Heart left ventricle (tissue), 16 donors: ENCODE measurements around the gene LRRC14B. TPM values are rescaled to one million over a fixed set of nuclear protein-coding genes. Genes with fewer than 3 reads are reported as not detected.

ENCODE experiments used
- ATAC-seq, 4 donors: fragments of 200-7000 bp; cut with Tn5 transposase; one replicate each; pipeline ENCODE4 v1.9.1; 2020 to 2022; ENCODE audit warnings: moderate library complexity in 4 of 4, mild to moderate bottlenecking in 3 of 4, moderate number of reproducible peaks in 1 of 4
- DNase-seq, 5 donors: peaks; one replicate each; pipeline ENCODE4 v3.0.0-alpha.2; 2020
- H3K27ac ChIP-seq, 12 donors: fragments of 200-600 bp; sonication (generic) in 4 of 12; one replicate each; pipeline versions ENCODE4 v1.5.0 to v1.8.0; 2016 to 2022; ENCODE audit warnings: mild to moderate bottlenecking in 2 of 12
- H3K27me3 ChIP-seq, 9 donors: fragments of 200-600 bp; sonication (generic) in 2 of 9; one replicate each; pipeline versions ENCODE4 v1.5.1 to v1.8.0; 2016 to 2022; ENCODE audit warnings: mild to moderate bottlenecking in 3 of 9
- H3K36me3 ChIP-seq, 9 donors: fragments of 200-600 bp; sonication (generic) in 2 of 9; one replicate each; pipeline versions ENCODE4 v1.5.0 to v1.8.0; 2018 to 2022; ENCODE audit warnings: mild to moderate bottlenecking in 2 of 9
- H3K4me1 ChIP-seq, 12 donors: fragments of 200-600 bp; sonication (generic) in 4 of 12; one replicate each; pipeline versions ENCODE4 v1.5.0 to v1.8.0; 2016 to 2022; ENCODE audit warnings: mild to moderate bottlenecking in 3 of 12
- H3K4me3 ChIP-seq, 12 donors: fragments of 200-600 bp; sonication (generic) in 4 of 12; one replicate each; pipeline versions ENCODE4 v1.5.0 to v1.8.0; 2017 to 2022; ENCODE audit warnings: mild to moderate bottlenecking in 9 of 12, moderate library complexity in 4 of 12
- H3K9me3 ChIP-seq, 12 donors: fragments of 200-600 bp; sonication (generic) in 4 of 12; one replicate each; pipeline versions ENCODE4 v1.5.0 to v1.8.0; 2016 to 2022; ENCODE audit warnings: mild to moderate bottlenecking in 1 of 12
- POLR2A ChIP-seq, 2 donors: fragments of 450-650 bp; IDR thresholded peaks; one replicate each; pipeline ENCODE4 v1.6.1; 2017; ENCODE audit warnings: antibody characterized with exemption in 2 of 2, mild to moderate bottlenecking in 2 of 2, moderate library complexity in 2 of 2
- WGBS, 4 donors: extraction: QIAGEN DNeasy Blood & Tissue Kit in 2 of 4; methylation state at CpG; one replicate each; pipeline versions ENCODE4 v1.1.5 to v1.1.7; 2013 to 2018; 5-methylcytosine and 5-hydroxymethylcytosine counted together
- intact Hi-C, 10 donors: fragments of 100-400 bp; cut with DNase I; formaldehyde crosslinking; loops; one replicate each; pipeline versions ENCODE4 v1.11.1 to v1.14.2; 2022
- polyA plus RNA-seq, 2 donors: library from polyadenylated mRNA; stranded (reverse); fragments of 200-250 nt; gene quantifications; one replicate each; pipeline ENCODE4 v1.2.3, GENCODE V29; 2013
- total RNA-seq, 9 donors: library from RNA; depleted of rRNA in 2 of 9; stranded (reverse); fragments of >200 nt in 2 of 9; fragmentation: NEBNext Ultra II Directional in 3 of 9; extraction: Animal tissue kit (Norgen Biotek cat#: 25700) in 3 of 9; gene quantifications; one replicate each; pipeline versions ENCODE4 v1.1.0 to v1.2.4, GENCODE V29; 2016 to 2023
- TF ChIP-seq, protein P1 (sequence below), 12 donors: fragments of 200-600 bp; sonication (generic) in 4 of 12; IDR thresholded peaks; one replicate each; pipeline versions ENCODE4 v1.5.0 to v1.8.0; 2018 to 2022; ENCODE audit warnings: antibody characterized with exemption in 12 of 12, mild to moderate bottlenecking in 5 of 12
- donor health status: ischemic (EF 13 %, LVEDD 7.1; RV severe dilation, severe dysfunction).
- donor health status: healthy with polysubstance abuse.
- donor health status: DM: no; HTN: yes; CAD: no.
- donor health status: DM: no; HTN: no; CAD: no.
- donor health status: ischemic (EF 25% LVEDD 6.9; RV normal size, moderate dysfunction).
- donor health status: ischemic (EF 25% LVEDD 5.7; RV mildly dilated, moderate dysfunction).
- donor health status: healthy.
- donor health status: DM: yes; HTN: yes; CAD: no.
- donor health status: ischemic (EF 35%, LVEDD 5.7; RV mildly dilated, moderate dysfunction).
- donor health status: nonischemic (EF 11% LVEDD 7.7; RV severe dilation, severe dysfunction).
- donor health status: DM: yes; HTN: yes; CAD: no.
- donor health status: PGD.
- donor health status: ischemic (EF 29% LVEDD 5.4; RV normal size, mild dysfunction).
- donor health status: nonischemic (EF 23%, LVEDD 6.1; RV moderate dilation, normal function).

The LRRC14B gene
- total and polyA plus RNA-seq, 11 donors: 6.1 to 133 (median 40.3) TPM

DNA sequence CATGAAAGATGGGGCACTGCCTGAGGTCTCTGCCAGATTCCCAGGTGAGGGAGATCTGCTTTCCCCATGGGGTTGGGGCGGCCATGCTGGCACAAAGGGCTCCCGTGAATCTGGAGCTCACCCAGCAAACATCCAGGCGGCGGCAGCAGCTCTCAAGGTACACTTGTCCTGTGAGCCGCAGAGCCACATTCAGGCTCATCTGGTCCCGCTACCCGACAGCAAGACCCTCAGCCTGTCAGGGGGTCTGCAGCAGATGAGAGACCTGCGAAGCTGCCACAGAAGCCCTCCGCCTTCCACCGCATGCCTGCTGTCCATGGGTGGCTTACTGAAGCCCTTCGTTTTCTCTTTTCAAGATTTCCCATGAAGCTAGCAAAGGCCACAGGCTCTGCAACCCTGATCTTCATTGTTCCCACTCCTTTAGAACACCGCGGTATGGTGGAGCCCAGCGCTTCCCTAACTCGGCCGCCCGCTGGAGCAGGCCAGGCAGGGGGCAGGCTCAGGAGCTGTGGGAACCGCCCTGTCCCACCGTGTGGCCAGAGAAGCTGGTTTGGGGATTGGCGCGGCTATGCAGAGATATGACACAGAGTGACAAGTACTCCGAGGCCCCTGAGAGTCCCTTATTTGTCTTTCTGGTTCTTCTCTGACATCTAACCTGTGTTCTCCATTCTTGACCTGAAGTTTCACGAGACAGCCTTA, 8.8 kb downstream of the LRRC14B start:
- DNase-seq (peak in 2 of 5 donors; percentile 37 to 47), ATAC-seq (peak; percentile 19 to 54 (median 30))
- H3K27ac ChIP-seq: peak overlapping the region in 5 of 12 donors; percentile 13 to 54 (median 22)
- H3K36me3 ChIP-seq: peaks cover 0 to 42% (median 21%) of the 10 kb centered on the region in 9 donors
- TF ChIP-seq, protein P1, sequence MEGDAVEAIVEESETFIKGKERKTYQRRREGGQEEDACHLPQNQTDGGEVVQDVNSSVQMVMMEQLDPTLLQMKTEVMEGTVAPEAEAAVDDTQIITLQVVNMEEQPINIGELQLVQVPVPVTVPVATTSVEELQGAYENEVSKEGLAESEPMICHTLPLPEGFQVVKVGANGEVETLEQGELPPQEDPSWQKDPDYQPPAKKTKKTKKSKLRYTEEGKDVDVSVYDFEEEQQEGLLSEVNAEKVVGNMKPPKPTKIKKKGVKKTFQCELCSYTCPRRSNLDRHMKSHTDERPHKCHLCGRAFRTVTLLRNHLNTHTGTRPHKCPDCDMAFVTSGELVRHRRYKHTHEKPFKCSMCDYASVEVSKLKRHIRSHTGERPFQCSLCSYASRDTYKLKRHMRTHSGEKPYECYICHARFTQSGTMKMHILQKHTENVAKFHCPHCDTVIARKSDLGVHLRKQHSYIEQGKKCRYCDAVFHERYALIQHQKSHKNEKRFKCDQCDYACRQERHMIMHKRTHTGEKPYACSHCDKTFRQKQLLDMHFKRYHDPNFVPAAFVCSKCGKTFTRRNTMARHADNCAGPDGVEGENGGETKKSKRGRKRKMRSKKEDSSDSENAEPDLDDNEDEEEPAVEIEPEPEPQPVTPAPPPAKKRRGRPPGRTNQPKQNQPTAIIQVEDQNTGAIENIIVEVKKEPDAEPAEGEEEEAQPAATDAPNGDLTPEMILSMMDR (IDR thresholded peaks at IDR 0.05): no peak
- H3K27me3 ChIP-seq: no peaks in the 10 kb centered on the region
- peaks cover 0 to 49% (median 5%) of the 10 kb centered on the region in 12 donors for H3K4me1 ChIP-seq
- WGBS, 4 donors: 61 to 73% (median 69%) methylated on average over 21 to 23 of the region's 23 CpGs
- no peak overlapping the region for H3K4me3 ChIP-seq
- no peaks in the 10 kb centered on the region for H3K9me3 ChIP-seq
- intact Hi-C loops: no loop called here

- no peak overlapping the region for H3K27ac ChIP-seq
- WGBS, 4 donors: 46 to 64% (median 63%) methylated on average over 4 of the region's 4 CpGs; no CpG with 5 or more reads in 1 of the 4 donors
Measured at GRCh38 chr5:200985-201384, 9.7 kb downstream of the LRRC14B start.

GRCh38 chr5:201672-202071, 10.4 kb downstream of the LRRC14B start:
- Histone ChIP-seq H3K27ac (no peak overlapping the region), H3K9me3 (no peaks in the 10 kb centered on the region), H3K36me3 (peaks cover 0 to 38% (median 27%) of the 10 kb centered on the region in 9 donors), H3K27me3 (no peaks in the 10 kb centered on the region), H3K4me3 (no peak overlapping the region), H3K4me1 (peaks cover 0 to 53% (median 11%) of the 10 kb centered on the region in 12 donors)
- DNase-seq (no peak), ATAC-seq (no peak)
- intact Hi-C loops: no loop called here
- WGBS, 4 donors: 79 to 95% (median 86%) methylated on average over 8 of the region's 8 CpGs
- TF ChIP-seq POLR2A (IDR thresholded peaks at IDR 0.05): no peak
- TF ChIP-seq, protein P1 (IDR thresholded peaks at IDR 0.05): no peak

More at GRCh38 chr5:200985-201384, 9.7 kb downstream of the LRRC14B start:
- ATAC-seq (no peak), DNase-seq (no peak)
- Histone ChIP-seq H3K27me3 (no peaks in the 10 kb centered on the region), H3K4me1 (peaks cover 0 to 50% (median 5%) of the 10 kb centered on the region in 12 donors), H3K4me3 (no peak overlapping the region), H3K36me3 (peaks cover 0 to 42% (median 27%) of the 10 kb centered on the region in 9 donors), H3K9me3 (no peaks in the 10 kb centered on the region)
- intact Hi-C loops: no loop called here
- TF ChIP-seq, protein P1 (IDR thresholded peaks at IDR 0.05): no peak
- TF ChIP-seq POLR2A (IDR thresholded peaks at IDR 0.05): no peak

GRCh38 chr5:203246-203930, 12.1 kb downstream of the LRRC14B start:
- no peak overlapping the region for H3K4me3 ChIP-seq
- intact Hi-C loops: no loop called here
- DNase-seq: no peak
- TF ChIP-seq, protein P1 (IDR thresholded peaks at IDR 0.05): no peak
- no peak for TF ChIP-seq POLR2A (IDR thresholded peaks at IDR 0.05)
- no peaks in the 10 kb centered on the region for H3K9me3 ChIP-seq
- no peak overlapping the region for H3K27ac ChIP-seq
- H3K27me3 ChIP-seq: no peaks in the 10 kb centered on the region
- WGBS, 4 donors: 91 to 94% (median 93%) methylated on average over 24 to 26 of the region's 26 CpGs
- H3K36me3 ChIP-seq: peaks cover 0 to 38% (median 27%) of the 10 kb centered on the region in 9 donors
- peaks cover 0 to 61% (median 16%) of the 10 kb centered on the region in 12 donors for H3K4me1 ChIP-seq
- ATAC-seq: no peak
